ENCODE data around the gene ARFIP1.

ARFIP1 gene

DNA sequence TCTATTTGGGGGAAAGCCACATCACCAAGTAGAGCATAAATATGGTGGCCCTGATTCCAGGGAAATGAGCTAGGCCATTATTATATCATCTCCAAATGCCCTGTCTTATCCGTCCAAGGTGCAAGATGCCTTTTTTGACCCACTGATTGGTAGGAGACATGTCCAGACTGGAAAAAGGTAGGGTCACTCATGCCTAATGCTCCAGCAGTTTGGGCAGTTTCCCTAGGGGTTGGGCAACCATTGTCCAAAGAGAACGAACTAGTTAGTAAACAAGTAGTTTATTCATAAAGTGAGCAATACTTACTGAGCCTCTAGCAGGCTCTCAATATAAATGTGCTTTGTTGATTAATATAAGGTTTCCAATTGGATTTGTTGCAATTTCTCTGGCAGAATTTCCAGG lies 162.6 kb downstream of the ARFIP1 start:
- ChIA-PET CTCF (no interaction called here), POLR2A (no interaction called here)
- TF ChIP-seq, protein P1, sequence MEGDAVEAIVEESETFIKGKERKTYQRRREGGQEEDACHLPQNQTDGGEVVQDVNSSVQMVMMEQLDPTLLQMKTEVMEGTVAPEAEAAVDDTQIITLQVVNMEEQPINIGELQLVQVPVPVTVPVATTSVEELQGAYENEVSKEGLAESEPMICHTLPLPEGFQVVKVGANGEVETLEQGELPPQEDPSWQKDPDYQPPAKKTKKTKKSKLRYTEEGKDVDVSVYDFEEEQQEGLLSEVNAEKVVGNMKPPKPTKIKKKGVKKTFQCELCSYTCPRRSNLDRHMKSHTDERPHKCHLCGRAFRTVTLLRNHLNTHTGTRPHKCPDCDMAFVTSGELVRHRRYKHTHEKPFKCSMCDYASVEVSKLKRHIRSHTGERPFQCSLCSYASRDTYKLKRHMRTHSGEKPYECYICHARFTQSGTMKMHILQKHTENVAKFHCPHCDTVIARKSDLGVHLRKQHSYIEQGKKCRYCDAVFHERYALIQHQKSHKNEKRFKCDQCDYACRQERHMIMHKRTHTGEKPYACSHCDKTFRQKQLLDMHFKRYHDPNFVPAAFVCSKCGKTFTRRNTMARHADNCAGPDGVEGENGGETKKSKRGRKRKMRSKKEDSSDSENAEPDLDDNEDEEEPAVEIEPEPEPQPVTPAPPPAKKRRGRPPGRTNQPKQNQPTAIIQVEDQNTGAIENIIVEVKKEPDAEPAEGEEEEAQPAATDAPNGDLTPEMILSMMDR (IDR thresholded peaks at IDR 0.05; ENCODE audit: insufficient read depth, low read length, missing control alignments), result no peak
- no peak for DNase-seq (ENCODE audit: low read depth, low spot score)
- H3K4me3 ChIP-seq (ENCODE audit: low read depth, low read length), result no peak overlapping the region

DNA sequence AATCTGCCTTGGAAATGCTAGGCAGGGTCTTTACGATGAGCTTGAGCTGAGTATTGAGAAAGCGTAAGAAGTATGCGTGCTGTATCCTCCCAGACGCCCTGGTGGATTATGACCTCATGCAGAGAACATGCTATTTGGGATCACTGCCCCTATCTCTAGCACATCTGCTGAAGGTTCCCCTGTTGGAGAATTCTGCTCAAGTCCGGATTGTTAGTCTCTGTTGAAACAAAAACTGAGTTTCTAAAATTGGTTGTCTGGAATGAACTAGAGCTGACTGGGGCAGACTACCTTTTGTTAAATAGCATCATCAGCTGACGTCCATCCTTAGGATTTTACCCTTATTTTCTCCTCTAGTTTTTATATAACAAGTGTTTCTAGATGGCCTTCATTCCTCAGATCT lies 163.9 kb downstream of the ARFIP1 start:
- TF ChIP-seq, protein P1 (IDR thresholded peaks at IDR 0.05; ENCODE audit: insufficient read depth, low read length, missing control alignments), result no peak
- ChIA-PET CTCF (interaction anchor here (0.7 to 1.6 kb wide), 2 partner anchors 12 to 16 kb away, joined by 3 to 4 read pairs; no protein-coding TSS in a partner anchor), POLR2A (no interaction called here)
- peak; percentile 42 for DNase-seq (ENCODE audit: low read depth, low spot score)
- no peak overlapping the region for H3K4me3 ChIP-seq (ENCODE audit: low read depth, low read length)

DNA sequence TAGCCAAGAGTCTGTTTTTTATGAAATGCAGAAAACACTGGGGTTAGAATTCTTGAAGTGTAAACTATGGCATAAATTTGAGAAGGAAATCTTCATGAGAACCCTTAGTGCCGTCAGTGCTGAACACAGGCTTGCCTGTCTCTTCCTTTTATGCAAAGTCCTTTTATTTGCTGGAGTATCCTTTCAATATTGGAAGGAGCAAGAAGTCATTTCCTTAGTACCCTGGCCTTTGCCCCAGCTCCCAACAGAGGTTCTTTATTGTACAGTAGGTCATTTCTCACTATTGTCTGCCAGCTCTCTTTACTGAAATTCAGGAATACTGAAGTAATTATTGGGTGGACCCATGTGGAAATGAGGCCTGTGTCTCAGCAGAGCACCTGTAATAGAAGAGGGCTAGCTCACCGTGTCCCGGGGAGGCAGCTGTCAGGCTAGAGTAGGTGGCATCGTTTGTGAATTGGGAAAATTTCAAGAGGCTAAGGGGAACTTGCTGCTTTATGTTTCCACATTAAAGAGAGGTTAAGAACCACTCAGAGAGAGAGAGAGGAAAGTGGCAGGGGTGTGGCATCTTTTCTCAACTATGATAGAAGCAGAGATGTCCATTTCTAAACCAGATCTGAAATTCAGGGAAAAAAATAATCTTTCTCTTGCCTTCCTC lies 165.0 kb downstream of the ARFIP1 start:
- no peak for DNase-seq (ENCODE audit: low read depth, low spot score)
- no peak overlapping the region for H3K4me3 ChIP-seq (ENCODE audit: low read depth, low read length)
- TF ChIP-seq, protein P1 (IDR thresholded peaks at IDR 0.05; ENCODE audit: insufficient read depth, low read length, missing control alignments), result no peak
- ChIA-PET CTCF (interaction anchor here (1.6 kb wide), 1 partner anchor 17 kb away, joined by 4 read pairs; no protein-coding TSS in a partner anchor), POLR2A (no interaction called here)

DNA sequence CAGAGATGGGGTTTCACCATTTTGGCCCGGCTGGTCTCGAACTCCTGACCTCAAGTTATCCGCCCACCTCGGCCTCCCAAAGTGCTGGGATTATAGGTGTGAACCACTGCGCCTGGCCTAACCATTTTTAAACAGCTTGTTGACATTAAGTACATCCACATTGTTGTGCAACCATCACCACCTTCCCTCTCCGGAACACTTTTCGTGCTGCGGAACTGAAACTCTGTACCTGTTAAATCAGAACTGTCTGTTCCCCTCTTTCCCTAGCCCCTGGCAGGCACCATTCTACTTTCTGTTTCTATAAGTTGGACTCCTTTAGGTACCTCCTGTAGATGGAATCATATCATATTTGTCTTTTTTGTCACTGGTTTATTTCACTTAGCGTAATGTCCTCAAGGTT lies 165.9 kb downstream of the ARFIP1 start:
- no peak for DNase-seq (ENCODE audit: low read depth, low spot score)
- H3K4me3 ChIP-seq (ENCODE audit: low read depth, low read length), result no peak overlapping the region
- ChIA-PET CTCF (no interaction called here), POLR2A (no interaction called here)
- TF ChIP-seq, protein P1 (IDR thresholded peaks at IDR 0.05; ENCODE audit: insufficient read depth, low read length, missing control alignments), result no peak

DNA sequence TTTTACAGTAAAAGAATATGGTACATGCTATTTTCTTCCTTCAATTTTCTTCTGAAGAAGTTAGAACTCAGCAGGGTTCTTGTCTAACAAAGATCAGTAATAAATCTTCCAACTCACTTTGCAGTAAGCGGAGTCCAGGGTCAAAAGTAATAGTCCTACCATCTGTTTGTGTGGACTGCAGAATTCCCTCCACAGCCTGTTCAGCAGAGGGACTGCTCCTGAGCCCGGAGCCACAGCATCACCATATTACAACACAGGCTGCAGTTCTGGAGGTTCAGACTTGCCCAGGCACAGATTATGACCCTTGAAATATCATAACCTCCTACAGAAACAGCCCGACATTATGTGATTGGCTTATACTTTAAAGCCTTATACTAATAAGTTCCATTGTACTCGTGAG lies 166.7 kb downstream of the ARFIP1 start:
- no peak for DNase-seq (ENCODE audit: low read depth, low spot score)
- ChIA-PET CTCF (no interaction called here), POLR2A (no interaction called here)
- H3K4me3 ChIP-seq (ENCODE audit: low read depth, low read length), result no peak overlapping the region
- TF ChIP-seq, protein P1 (IDR thresholded peaks at IDR 0.05; ENCODE audit: insufficient read depth, low read length, missing control alignments), result no peak

DNA sequence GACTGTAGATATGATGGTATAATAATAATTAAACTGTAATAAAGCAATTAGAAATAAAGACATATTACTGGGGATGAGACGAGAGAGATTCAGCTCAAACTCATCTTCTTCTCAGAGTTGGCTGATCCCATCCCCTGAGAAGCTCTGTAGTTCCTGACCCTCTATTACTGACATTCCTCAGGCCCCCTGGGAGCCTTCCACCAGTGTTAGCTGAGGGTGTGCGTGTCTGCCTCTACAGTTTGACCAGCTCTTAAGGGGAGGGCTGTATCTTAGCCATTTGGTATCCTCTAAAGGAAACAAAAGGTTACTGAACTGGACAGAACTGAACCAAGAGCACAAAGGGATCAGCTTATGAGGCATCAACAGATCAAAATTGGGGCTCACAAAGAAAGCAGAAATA lies 167.6 kb downstream of the ARFIP1 start:
- no peak for DNase-seq (ENCODE audit: low read depth, low spot score)
- no peak overlapping the region for H3K4me3 ChIP-seq (ENCODE audit: low read depth, low read length)
- CTCF ChIA-PET, result no interaction called here
- POLR2A ChIA-PET, result no interaction called here
- TF ChIP-seq, protein P1 (IDR thresholded peaks at IDR 0.05; ENCODE audit: insufficient read depth, low read length, missing control alignments), result no peak
